Measurements from ENCODE around the gene ZNF467. TPM values are rescaled to one million over a fixed set of nuclear protein-coding genes. Genes with fewer than 3 reads are reported as not detected.

ZNF467 gene
- polyA plus RNA-seq, 1 experiment = 0.14 TPM

DNA sequence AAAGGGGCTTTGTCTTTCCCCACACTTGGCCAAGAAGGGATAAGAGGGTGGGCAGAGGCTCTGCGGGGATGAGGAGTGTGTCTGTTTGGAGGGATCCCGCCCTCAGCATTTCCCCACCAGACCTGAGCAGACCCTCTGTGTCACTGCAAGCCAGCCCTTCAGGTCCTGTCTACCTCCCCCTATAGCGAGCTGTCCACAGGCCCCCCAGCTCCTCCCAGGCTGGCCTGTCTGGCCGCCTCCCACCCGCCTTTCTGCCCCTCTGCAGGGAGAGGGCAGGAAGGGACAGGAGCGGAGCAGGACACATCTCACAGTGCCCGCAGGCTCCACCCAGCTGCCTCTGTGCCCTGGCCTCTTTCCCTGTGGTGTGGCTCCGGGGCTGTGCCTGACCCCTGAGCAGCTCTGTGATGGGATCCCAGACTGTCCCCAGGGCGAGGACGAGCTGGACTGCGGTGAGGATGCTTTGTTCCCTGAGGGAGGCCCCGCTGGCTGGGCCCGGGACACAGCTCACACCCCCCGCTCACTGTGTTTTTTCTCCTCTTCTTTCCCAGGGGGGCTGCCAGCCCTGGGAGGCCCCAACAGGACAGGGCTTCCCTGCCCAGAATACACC is 17.5 kb upstream of the ZNF467 start:
- CTCF ChIA-PET = interaction anchor here (0.6 kb wide), 1 partner anchor 16 kb away, joined by 3 read pairs; no protein-coding TSS in a partner anchor
- Histone ChIP-seq H3K4me3 (ENCODE audit: low read depth, low read length) (no peak overlapping the region), H3K27ac (ENCODE audit: low read depth, low read length) (no peak overlapping the region), H3K9me3 (ENCODE audit: control insufficient read depth, insufficient read depth, low read length) (no peaks in the 10 kb centered on the region; the same call in 1 of the 2 replicates), H3K27me3 (ENCODE audit: control insufficient read depth, insufficient read depth, low read length) (peaks cover 23% of the 10 kb centered on the region)
- TF ChIP-seq, protein P1, sequence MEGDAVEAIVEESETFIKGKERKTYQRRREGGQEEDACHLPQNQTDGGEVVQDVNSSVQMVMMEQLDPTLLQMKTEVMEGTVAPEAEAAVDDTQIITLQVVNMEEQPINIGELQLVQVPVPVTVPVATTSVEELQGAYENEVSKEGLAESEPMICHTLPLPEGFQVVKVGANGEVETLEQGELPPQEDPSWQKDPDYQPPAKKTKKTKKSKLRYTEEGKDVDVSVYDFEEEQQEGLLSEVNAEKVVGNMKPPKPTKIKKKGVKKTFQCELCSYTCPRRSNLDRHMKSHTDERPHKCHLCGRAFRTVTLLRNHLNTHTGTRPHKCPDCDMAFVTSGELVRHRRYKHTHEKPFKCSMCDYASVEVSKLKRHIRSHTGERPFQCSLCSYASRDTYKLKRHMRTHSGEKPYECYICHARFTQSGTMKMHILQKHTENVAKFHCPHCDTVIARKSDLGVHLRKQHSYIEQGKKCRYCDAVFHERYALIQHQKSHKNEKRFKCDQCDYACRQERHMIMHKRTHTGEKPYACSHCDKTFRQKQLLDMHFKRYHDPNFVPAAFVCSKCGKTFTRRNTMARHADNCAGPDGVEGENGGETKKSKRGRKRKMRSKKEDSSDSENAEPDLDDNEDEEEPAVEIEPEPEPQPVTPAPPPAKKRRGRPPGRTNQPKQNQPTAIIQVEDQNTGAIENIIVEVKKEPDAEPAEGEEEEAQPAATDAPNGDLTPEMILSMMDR (IDR thresholded peaks at IDR 0.05; ENCODE audit: low read depth, low read length) = no peak
- DNase-seq (ENCODE audit: low read depth, low spot score) = no peak
- POLR2A ChIA-PET = no interaction called here

- ChIA-PET POLR2A (interaction anchor here (0.5 kb wide), 1 partner anchor 259 kb away, joined by 3 read pairs; no protein-coding TSS in a partner anchor), CTCF (no interaction called here)
- no peak overlapping the region for H3K4me3 ChIP-seq (ENCODE audit: low read depth, low read length)
- TF ChIP-seq, protein P1 (IDR thresholded peaks at IDR 0.05; ENCODE audit: low read depth, low read length) = peak; percentile 18; the same call in 1 of the 2 replicates
- H3K9me3 ChIP-seq (ENCODE audit: control insufficient read depth, insufficient read depth, low read length) = no peaks in the 10 kb centered on the region; the same call in 1 of the 2 replicates
- DNase-seq (ENCODE audit: low read depth, low spot score) = no peak
- H3K27ac ChIP-seq (ENCODE audit: low read depth, low read length) = no peak overlapping the region
- peaks cover 23% of the 10 kb centered on the region for H3K27me3 ChIP-seq (ENCODE audit: control insufficient read depth, insufficient read depth, low read length)
These were observed 16.8 kb upstream of the ZNF467 start for GRCh38 chr7:149790146-149790548.

- POLR2A ChIA-PET = interaction anchor here (0.5 kb wide), 1 partner anchor 554 kb away, joined by 4 read pairs; no protein-coding TSS in a partner anchor
- peaks cover 23% of the 10 kb centered on the region for H3K27me3 ChIP-seq (ENCODE audit: control insufficient read depth, insufficient read depth, low read length)
These were observed 15.7 kb upstream of the ZNF467 start for GRCh38 chr7:149789101-149789500.

DNA sequence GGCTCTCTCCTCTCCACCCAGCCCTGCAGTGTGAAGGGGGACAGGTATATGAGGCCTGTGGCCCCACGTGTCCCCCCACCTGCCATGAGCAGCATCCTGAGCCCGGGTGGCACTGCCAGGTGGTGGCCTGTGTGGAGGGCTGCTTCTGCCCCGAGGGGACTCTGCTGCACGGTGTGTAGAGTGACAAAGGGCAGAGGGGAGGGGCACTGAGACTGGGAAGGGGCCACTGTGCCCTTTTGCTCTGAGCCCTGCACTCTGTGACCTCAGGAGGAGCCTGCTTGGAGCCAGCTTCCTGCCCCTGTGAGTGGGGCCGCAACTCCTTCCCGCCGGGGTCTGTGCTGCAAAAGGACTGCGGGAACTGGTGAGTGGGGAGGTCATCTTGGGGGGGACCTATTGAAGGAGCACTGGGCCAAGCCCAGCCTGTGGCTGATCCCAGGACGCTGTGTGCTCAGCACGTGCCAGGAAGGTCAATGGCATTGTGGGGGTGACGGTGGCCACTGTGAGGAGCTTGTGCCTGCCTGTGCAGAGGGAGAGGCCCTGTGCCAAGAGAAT is 15.0 kb upstream of the ZNF467 start:
- no peak for DNase-seq (ENCODE audit: low read depth, low spot score)
- CTCF ChIA-PET = no interaction called here
- Histone ChIP-seq H3K27ac (ENCODE audit: low read depth, low read length) (no peak overlapping the region), H3K4me3 (ENCODE audit: low read depth, low read length) (no peak overlapping the region), H3K9me3 (ENCODE audit: control insufficient read depth, insufficient read depth, low read length) (no peaks in the 10 kb centered on the region; the same call in 1 of the 2 replicates), H3K27me3 (ENCODE audit: control insufficient read depth, insufficient read depth, low read length) (peaks cover 26% of the 10 kb centered on the region)
- TF ChIP-seq, protein P1 (IDR thresholded peaks at IDR 0.05; ENCODE audit: low read depth, low read length) = no peak
- POLR2A ChIA-PET = no interaction called here

More at GRCh38 chr7:149789101-149789500, 15.7 kb upstream of the ZNF467 start:
- CTCF ChIA-PET = no interaction called here
- no peak for DNase-seq (ENCODE audit: low read depth, low spot score)
- TF ChIP-seq, protein P1 (IDR thresholded peaks at IDR 0.05; ENCODE audit: low read depth, low read length) = no peak
- Histone ChIP-seq H3K4me3 (ENCODE audit: low read depth, low read length) (no peak overlapping the region), H3K27ac (ENCODE audit: low read depth, low read length) (no peak overlapping the region), H3K9me3 (ENCODE audit: control insufficient read depth, insufficient read depth, low read length) (no peaks in the 10 kb centered on the region; the same call in 1 of the 2 replicates)
